ENCODE data around the gene TMEM132C.

DNA sequence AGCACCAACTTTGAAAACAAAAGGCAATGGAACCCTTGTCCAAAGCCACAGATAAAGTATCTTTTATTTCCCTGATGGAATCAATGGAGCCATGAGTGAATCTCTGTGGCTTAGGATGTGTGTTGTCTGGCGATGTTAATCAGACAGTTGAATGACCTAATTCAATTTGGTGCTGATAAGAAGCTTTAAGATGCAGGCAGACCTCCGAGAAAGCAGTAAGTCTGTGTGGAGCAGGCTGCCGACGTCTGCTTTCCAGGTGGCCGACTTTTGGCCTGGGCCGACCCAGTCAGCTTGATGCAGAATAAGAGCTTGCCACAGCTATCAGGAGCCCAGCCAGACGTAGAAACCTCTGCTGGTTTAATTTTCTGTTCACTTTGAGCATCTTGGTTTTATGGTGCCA is 21.1 kb upstream of the TMEM132C start:
- TF ChIP-seq POLR2A (IDR thresholded peaks at IDR 0.05): no peak
- TF ChIP-seq, protein P1, sequence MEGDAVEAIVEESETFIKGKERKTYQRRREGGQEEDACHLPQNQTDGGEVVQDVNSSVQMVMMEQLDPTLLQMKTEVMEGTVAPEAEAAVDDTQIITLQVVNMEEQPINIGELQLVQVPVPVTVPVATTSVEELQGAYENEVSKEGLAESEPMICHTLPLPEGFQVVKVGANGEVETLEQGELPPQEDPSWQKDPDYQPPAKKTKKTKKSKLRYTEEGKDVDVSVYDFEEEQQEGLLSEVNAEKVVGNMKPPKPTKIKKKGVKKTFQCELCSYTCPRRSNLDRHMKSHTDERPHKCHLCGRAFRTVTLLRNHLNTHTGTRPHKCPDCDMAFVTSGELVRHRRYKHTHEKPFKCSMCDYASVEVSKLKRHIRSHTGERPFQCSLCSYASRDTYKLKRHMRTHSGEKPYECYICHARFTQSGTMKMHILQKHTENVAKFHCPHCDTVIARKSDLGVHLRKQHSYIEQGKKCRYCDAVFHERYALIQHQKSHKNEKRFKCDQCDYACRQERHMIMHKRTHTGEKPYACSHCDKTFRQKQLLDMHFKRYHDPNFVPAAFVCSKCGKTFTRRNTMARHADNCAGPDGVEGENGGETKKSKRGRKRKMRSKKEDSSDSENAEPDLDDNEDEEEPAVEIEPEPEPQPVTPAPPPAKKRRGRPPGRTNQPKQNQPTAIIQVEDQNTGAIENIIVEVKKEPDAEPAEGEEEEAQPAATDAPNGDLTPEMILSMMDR (IDR thresholded peaks at IDR 0.05): no peak

Measured in esophagus squamous epithelium (tissue), 4 donors.